B cell (primary cell): ENCODE data around the gene MAP4K4. TPM values are rescaled to one million over a fixed set of nuclear protein-coding genes. Genes with fewer than 3 reads are reported as not detected.

Source experiments
- ATAC-seq: fragments of 200-7000 bp; cut with Tn5 transposase; one replicate; pipeline ENCODE4 v1.10.0; 2021; ENCODE audit warnings: low read depth, mild to moderate bottlenecking, moderate number of reproducible peaks, moderate library complexity
- CTCF ChIA-PET: fragments of 350-600 bp; sonication (Branson Sonifier 250); formaldehyde crosslinking; loops from one replicate; lab custom pipeline; 2021; ENCODE audit warnings: antibody characterized with exemption, inconsistent platforms; lab: Charles Lee
- POLR2A ChIA-PET: fragments of 350-600 bp; sonication (Branson Sonifier 250); formaldehyde crosslinking; loops from one replicate; lab custom pipeline; 2021; ENCODE audit warnings: antibody characterized with exemption; lab: Charles Lee
- DNase-seq: peaks from one replicate; pipeline ENCODE4 v3.0.0; 2013
- H2AFZ ChIP-seq: 2 replicates; pipeline ENCODE4 v1.6.1; 2012; ENCODE audit warnings: mild to moderate bottlenecking, low read depth, low read length; ENCODE audit not compliant: insufficient read depth, poor library complexity, severe bottlenecking
- H3K27ac ChIP-seq, 2 donors: 1 replicate in 1 of 2; 2 replicates in 1 of 2; pipeline ENCODE4 v1.5.1; 2012 to 2013; ENCODE audit warnings: low read length in 2 of 2, mild to moderate bottlenecking in 2 of 2, moderate library complexity in 1 of 2
- H3K27me3 ChIP-seq, 4 experiments: fragments of 200-600 bp in 1 of 4; sonication (generic) in 1 of 4; replicated peaks in 1 of 4; 1 replicate in 2 of 4; 2 replicates in 2 of 4; pipeline versions ENCODE4 v1.6.1 to v1.7.0; 2013 to 2016; ENCODE audit warnings: low read length in 3 of 4, mild to moderate bottlenecking in 2 of 4, mixed read lengths in 1 of 4, moderate library complexity in 1 of 4; ENCODE audit not compliant: insufficient read depth in 4 of 4, control insufficient read depth in 3 of 4; ENCODE audit errors: control extremely low read depth in 1 of 4
- H3K36me3 ChIP-seq, 2 experiments: replicated peaks in 1 of 2; 1 replicate in 1 of 2; 2 replicates in 1 of 2; pipeline versions ENCODE4 v1.6.1 to v1.7.1; 2013; ENCODE audit warnings: low read length in 1 of 2; ENCODE audit not compliant: insufficient read depth in 2 of 2, control insufficient read depth in 1 of 2; ENCODE audit errors: control extremely low read depth in 1 of 2, extremely low read depth in 1 of 2
- H3K4me1 ChIP-seq, 2 donors: fragments of 200-600 bp in 1 of 2; sonication (generic) in 1 of 2; 1 replicate in 1 of 2; 2 replicates in 1 of 2; pipeline versions ENCODE4 v1.5.1 to v1.6.1; 2013 to 2017; ENCODE audit warnings: low read length in 2 of 2; ENCODE audit not compliant: control insufficient read depth in 2 of 2, insufficient read depth in 2 of 2
- H3K4me2 ChIP-seq: replicated peaks from 2 replicates; pipeline ENCODE3; 2012; ENCODE audit warnings: mild to moderate bottlenecking, low read depth, low read length; ENCODE audit not compliant: poor library complexity, severe bottlenecking
- H3K4me3 ChIP-seq, 5 experiments: fragments of 200-600 bp in 1 of 5; sonication (generic) in 1 of 5; 1 replicate in 3 of 5; 2 replicates in 2 of 5; pipeline versions ENCODE4 v1.5.1 to v1.7.0; 2011 to 2016; ENCODE audit warnings: low read length in 4 of 5, mild to moderate bottlenecking in 4 of 5, low read depth in 2 of 5, control low read depth in 1 of 5, moderate library complexity in 1 of 5; ENCODE audit not compliant: insufficient read depth in 1 of 5; ENCODE audit errors: control extremely low read depth in 1 of 5, extremely low read depth in 1 of 5
- H3K79me2 ChIP-seq: fragments of 200-600 bp; sonication (generic); one replicate; pipeline ENCODE4 v1.6.0; 2016; ENCODE audit warnings: low read length; ENCODE audit not compliant: control insufficient read depth, insufficient read depth
- H3K9ac ChIP-seq: fragments of 200-600 bp; sonication (generic); 2 replicates; pipeline ENCODE4 v1.6.1; 2017; ENCODE audit warnings: mild to moderate bottlenecking, low read length, moderate library complexity
- H3K9me3 ChIP-seq, 3 donors: one replicate each; pipeline versions ENCODE4 v1.6.1 to v1.7.1; 2013; ENCODE audit warnings: low read length in 2 of 3; ENCODE audit not compliant: control insufficient read depth in 2 of 3, insufficient read depth in 1 of 3; ENCODE audit errors: control extremely low read depth in 1 of 3
- H4K20me1 ChIP-seq: 2 replicates; pipeline ENCODE4 v1.6.0; 2012; ENCODE audit warnings: mild to moderate bottlenecking, low read length; ENCODE audit not compliant: insufficient read depth, control insufficient read depth, poor library complexity, severe bottlenecking
- H3K27ac Mint-ChIP-seq: one replicate; pipeline ENCODE4 v1.8.0; 2021; ENCODE audit warnings: mixed read lengths
- H3K27me3 Mint-ChIP-seq: one replicate; pipeline ENCODE4 v1.8.0; 2021; ENCODE audit warnings: mixed read lengths
- H3K4me1 Mint-ChIP-seq: one replicate; pipeline ENCODE4 v1.8.0; 2021; ENCODE audit warnings: mixed read lengths
- H3K4me3 Mint-ChIP-seq: one replicate; pipeline ENCODE4 v1.8.0; 2021; ENCODE audit warnings: mixed read lengths
- H3K9me3 Mint-ChIP-seq: one replicate; pipeline ENCODE4 v1.8.0; 2022; ENCODE audit warnings: mixed read lengths; ENCODE audit not compliant: insufficient read depth
- CTCF ChIP-seq: fragments of 200-600 bp; IDR thresholded peaks from one replicate; pipeline ENCODE4 v1.8.0; 2022; ENCODE audit warnings: antibody characterized with exemption, mild to moderate bottlenecking
- EZH2 ChIP-seq: IDR thresholded peaks from 2 replicates; pipeline ENCODE4 v1.6.1; 2012; ENCODE audit warnings: borderline replicate concordance, low read depth, mild to moderate bottlenecking, moderate library complexity, low read length; ENCODE audit not compliant: insufficient read depth, poor library complexity, severe bottlenecking
- WGBS: methylation state at CpG from one replicate; pipeline ENCODE4 v1.1.5; 2013; ENCODE audit warnings: missing lambda C conversion rate; ENCODE audit not compliant: insufficient coverage; 5-methylcytosine and 5-hydroxymethylcytosine counted together
- intact Hi-C: fragments of 100-400 bp; cut with micrococcal nuclease; formaldehyde crosslinking; loops from one replicate; pipeline ENCODE4 v1.10.0; 2022
- polyA plus RNA-seq: library from polyadenylated mRNA; depleted of rRNA; stranded (reverse); fragments of >200 nt; gene quantifications from 2 replicates; pipeline ENCODE4 v1.2.3, GENCODE V29; 2012
- total RNA-seq, 2 donors: library from RNA; stranded (reverse); fragments of 120-200 nt in 1 of 2; gene quantifications; 1 replicate in 1 of 2; 2 replicates in 1 of 2; pipeline versions ENCODE4 v1.2.3 to v1.2.4, GENCODE V29; 2013 to 2022

Gene MAP4K4
- total and polyA plus RNA-seq, 2 donors (not counting 1 experiment from before 2014, with no cell fraction given): 54.8 to 280 TPM

DNA sequence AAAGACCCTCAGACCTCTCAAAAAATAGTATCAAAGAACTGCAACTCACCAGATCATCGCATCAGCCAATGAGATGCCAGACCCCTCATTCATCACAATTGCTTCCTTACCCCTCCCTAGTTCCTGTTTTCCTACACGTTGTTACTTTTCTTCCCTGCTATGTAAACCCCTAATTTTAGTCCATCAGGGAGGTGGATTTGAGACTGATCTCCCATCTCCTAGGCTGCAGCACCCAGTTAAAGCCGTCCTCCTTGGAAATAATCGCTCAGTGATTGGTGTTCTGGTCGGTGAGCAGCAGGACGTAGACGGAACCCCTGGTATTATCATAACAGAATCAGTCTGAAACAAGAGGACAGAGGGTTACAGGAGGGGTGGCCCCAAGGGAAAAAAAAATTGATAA lies 44.0 kb upstream of the MAP4K4 start:
- H3K4me3 Mint-ChIP-seq: no peak overlapping the region
- ATAC-seq: no peak
- TF ChIP-seq EZH2 (no peak), CTCF (no peak)
- ChIA-PET CTCF (interaction anchor here (1.2 kb wide), 1 partner anchor 176 kb away, joined by 5 read pairs; no protein-coding TSS in a partner anchor), POLR2A (interaction anchor here (0.7 kb wide), 1 partner anchor 169 kb away, joined by 5 read pairs; no protein-coding TSS in a partner anchor)
- H3K9ac ChIP-seq: no peak overlapping the region
- DNase-seq: no peak
- H3K4me1 Mint-ChIP-seq: peaks cover 21% of the 10 kb centered on the region
- intact Hi-C loops: loop anchor here (5.0 kb wide), 2 partner anchors 44 to 64 kb away; partner anchors contain the start of gene MAP4K4
- H3K79me2 ChIP-seq: peaks cover 10% of the 10 kb centered on the region
- no peak overlapping the region for H2AFZ ChIP-seq
- no peaks in the 10 kb centered on the region for H4K20me1 ChIP-seq
- no peaks in the 10 kb centered on the region for H3K27me3 Mint-ChIP-seq
- H3K36me3 ChIP-seq: no peaks in the 10 kb centered on the region
- no peaks in the 10 kb centered on the region for H3K9me3 ChIP-seq
- peak overlapping the region; percentile 18 for H3K27ac Mint-ChIP-seq
- 100% methylated on average over 1 of the region's 7 CpGs for WGBS
- H3K9me3 Mint-ChIP-seq: no peaks in the 10 kb centered on the region
- H3K4me2 ChIP-seq: no peak overlapping the region
- H3K27me3 ChIP-seq: no peaks in the 10 kb centered on the region
- H3K27ac ChIP-seq: no peak overlapping the region
- H3K4me1 ChIP-seq: peaks cover 11 to 16% of the 10 kb centered on the region in 2 donors
- no peak overlapping the region for H3K4me3 ChIP-seq

GRCh38 chr2:101655702-101656422 lies 41.6 kb upstream of the MAP4K4 start:
- ChIA-PET CTCF (no interaction called here), POLR2A (interaction anchor here (0.5 kb wide), 1 partner anchor 47 kb away, joined by 3 read pairs; no protein-coding TSS in a partner anchor)
- WGBS: 67% methylated on average over 4 of the region's 5 CpGs

More at GRCh38 chr2:101655702-101656422, 41.6 kb upstream of the MAP4K4 start:
- H2AFZ ChIP-seq: no peak overlapping the region
- no peaks in the 10 kb centered on the region for H4K20me1 ChIP-seq
- H3K4me3 ChIP-seq: no peak overlapping the region
- intact Hi-C loops: no loop called here
- no peak overlapping the region for H3K9ac ChIP-seq
- H3K4me2 ChIP-seq: no peak overlapping the region
- H3K9me3 ChIP-seq: no peaks in the 10 kb centered on the region
- Mint-ChIP-seq H3K4me1 (peaks cover 15% of the 10 kb centered on the region), H3K4me3 (no peak overlapping the region), H3K27me3 (no peaks in the 10 kb centered on the region), H3K9me3 (no peaks in the 10 kb centered on the region), H3K27ac (no peak overlapping the region)
- H3K27ac ChIP-seq: no peak overlapping the region
- H3K4me1 ChIP-seq: peaks cover 11 to 16% of the 10 kb centered on the region in 2 donors
- no peak for DNase-seq
- no peaks in the 10 kb centered on the region for H3K27me3 ChIP-seq
- H3K79me2 ChIP-seq: peaks cover 2% of the 10 kb centered on the region
- ATAC-seq: no peak
- TF ChIP-seq CTCF (no peak), EZH2 (no peak)
- H3K36me3 ChIP-seq: no peaks in the 10 kb centered on the region
